Measurements from ENCODE around the gene ATP5F1D.

DNA sequence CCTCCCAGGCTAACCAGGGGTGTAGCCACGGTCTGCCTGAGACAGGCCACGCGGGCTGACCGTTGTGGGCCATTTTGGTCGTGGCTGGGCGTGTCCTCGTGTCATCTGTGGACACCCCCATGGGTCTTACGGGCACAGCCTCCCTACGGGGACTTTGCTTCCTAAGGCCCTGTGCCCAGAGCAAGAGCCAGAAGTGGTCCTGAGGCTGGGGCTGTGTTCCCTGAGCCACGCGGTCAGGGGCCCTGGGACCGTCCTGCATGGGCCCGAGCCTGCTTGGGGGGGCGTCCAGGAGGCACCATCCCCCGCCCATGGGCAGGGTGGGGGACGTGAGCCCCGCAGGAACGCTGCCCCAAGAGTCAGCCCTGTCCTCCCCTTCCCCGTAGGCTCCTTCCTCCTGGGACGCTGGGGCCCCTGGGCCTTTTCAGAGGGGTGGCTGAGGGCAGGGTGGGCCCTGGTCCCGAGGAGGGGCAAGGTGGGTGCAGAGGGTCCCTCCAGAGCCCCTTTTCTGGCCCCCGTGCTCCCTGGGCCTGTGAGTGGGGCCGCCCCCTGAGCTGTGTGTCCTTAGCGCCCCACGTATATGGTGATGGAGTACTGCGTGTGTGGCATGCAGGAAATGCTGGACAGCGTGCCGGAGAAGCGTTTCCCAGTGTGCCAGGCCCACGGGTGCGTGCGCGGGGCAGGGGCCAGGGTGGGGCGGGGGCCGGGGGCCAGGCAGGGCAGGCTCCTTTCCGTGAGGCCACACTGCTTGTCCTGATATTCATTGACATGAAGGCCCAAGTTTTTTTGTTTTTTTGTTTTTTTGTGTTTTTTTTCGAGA is 22.6 kb upstream of the ATP5F1D start:
- TF ChIP-seq, protein P1, sequence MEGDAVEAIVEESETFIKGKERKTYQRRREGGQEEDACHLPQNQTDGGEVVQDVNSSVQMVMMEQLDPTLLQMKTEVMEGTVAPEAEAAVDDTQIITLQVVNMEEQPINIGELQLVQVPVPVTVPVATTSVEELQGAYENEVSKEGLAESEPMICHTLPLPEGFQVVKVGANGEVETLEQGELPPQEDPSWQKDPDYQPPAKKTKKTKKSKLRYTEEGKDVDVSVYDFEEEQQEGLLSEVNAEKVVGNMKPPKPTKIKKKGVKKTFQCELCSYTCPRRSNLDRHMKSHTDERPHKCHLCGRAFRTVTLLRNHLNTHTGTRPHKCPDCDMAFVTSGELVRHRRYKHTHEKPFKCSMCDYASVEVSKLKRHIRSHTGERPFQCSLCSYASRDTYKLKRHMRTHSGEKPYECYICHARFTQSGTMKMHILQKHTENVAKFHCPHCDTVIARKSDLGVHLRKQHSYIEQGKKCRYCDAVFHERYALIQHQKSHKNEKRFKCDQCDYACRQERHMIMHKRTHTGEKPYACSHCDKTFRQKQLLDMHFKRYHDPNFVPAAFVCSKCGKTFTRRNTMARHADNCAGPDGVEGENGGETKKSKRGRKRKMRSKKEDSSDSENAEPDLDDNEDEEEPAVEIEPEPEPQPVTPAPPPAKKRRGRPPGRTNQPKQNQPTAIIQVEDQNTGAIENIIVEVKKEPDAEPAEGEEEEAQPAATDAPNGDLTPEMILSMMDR (IDR thresholded peaks at IDR 0.05): no peak
- TF ChIP-seq POLR2A (IDR thresholded peaks at IDR 0.05): no peak
